Mesendoderm (in vitro differentiated cells): ENCODE measurements around the gene PAX5. TPM values are rescaled to one million over a fixed set of nuclear protein-coding genes. Genes with fewer than 3 reads are reported as not detected.

Experiments
- small RNA-seq: library from polyadenylated mRNA; stranded (forward); fragments of <200 nt; extraction: miRNeasy Mini kit (QIAGEN cat#:217004); gene quantifications from one replicate; pipeline ENCODE3, GENCODE V24; 2013; ENCODE audit not compliant: insufficient read depth

Gene PAX5

Small RNA genes lying within 50 kb of the gene (small RNA-seq; reads per million reads assigned to genes)
- gene MIR4475 (0.72 reads per million), gene MIR4476 (not detected), gene MIR4540 (not detected)
